Endometrial microvascular endothelial cells (primary cell): Measurements from ENCODE around the gene XYLB. TPM values are rescaled to one million over a fixed set of nuclear protein-coding genes. Genes with fewer than 3 reads are reported as not detected.
"Not testable (repeated sequence)": the region's sequence is repeated elsewhere in the genome, so short reads cannot be mapped to it uniquely, and the experiment has no call there.

ENCODE experiments used
- in situ Hi-C: cut with HindIII; loops from 2 replicates; pipeline ENCODE4 v1.10.0; 2017; ENCODE audit warnings: low sequenced_read_pairs, low pct_unique_long_range_greater_than_20kb; ENCODE audit errors: inconsistent ontology term
- total RNA-seq: library from RNA; depleted of rRNA; stranded (reverse); fragments of >200 nt; gene quantifications from one replicate; pipeline ENCODE4 v1.2.3, GENCODE V29; 2015; ENCODE audit errors: inconsistent ontology term

The XYLB gene
- total RNA-seq = 0.84 TPM

DNA sequence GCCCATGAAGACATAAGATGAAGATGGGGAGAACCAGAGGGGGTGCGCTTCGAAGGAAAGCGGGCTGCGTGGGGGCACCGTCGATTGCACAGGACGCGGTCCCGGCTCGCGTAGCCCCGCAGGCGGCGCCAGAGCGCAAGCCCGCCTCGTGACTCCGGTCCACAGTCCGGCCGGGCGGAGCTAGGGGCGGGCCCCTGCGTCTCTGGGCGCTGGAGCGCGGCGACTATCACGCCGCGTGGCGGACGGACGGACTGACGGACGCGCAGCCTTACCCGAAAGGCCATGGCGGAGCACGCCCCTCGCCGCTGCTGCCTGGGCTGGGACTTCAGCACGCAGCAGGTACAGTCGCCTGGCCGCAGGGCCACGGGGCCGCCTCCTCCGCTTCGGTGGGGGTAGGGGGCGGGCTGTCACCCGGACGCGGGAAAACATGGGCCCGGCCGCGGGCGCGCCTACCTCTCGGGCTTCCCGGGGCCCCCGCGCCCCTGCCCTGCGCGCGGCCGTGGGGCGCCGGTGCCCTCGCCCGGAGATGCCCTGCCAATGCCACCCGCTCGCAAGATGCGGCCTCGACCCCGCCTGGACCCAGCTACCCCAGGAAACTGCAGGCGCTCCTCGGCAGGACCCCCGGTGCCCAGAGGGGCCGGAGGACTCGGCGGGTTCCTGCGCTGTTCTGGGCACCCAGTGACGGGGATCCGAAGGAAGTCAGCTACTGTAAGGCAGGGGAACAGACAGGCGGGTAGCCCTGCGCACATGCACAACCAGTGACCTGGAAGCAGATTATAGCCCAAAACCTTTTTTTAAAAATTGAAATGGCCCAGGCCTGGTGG, at the start of gene XYLB:
TSS of gene XYLB (plus strand) at position 199 of the 824 bp plus-strand sequence. CDS start at position 283, 84 bp downstream.
- in situ Hi-C loops = no loop called here

DNA sequence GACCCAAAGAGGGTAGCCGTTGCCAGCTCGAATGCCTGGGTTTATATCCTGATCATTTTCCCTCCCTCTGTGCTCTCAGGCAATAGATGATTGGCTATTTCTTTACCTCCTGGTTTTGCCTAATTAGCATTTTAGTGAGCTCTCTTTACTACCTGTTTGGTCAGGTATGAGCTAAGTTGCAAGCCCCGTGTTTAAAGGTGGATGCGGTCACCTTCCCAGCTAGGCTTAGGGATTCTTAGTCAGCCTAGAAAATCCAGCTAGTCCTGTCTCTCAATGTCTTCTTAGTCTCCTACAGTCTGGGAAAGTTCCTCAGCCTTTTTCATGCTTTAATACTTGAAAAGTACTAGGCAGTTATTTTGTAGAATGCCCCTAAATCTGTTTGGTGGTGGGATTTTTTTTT, 49.5 kb upstream of the XYLB start:
- in situ Hi-C loops = not testable (repeated sequence)

DNA sequence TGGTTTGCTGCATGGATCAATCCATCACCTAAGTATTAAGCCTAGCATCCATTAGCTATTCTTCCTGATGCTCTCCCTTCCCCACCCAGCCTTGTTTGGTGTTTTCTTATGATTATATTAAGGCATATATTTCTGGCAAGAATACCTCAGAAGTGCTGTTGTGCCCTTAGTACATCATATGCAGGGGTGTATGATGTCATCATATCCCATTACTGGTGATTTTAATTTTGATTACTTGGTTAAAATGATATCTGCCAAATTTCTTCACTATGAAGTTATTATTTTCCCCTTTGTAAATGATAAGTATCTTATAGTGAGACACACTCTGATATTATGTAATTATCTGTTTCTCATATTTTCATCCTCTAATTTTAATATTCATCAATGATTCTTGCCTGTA, 49.0 kb upstream of the XYLB start:
- in situ Hi-C loops = no loop called here

DNA sequence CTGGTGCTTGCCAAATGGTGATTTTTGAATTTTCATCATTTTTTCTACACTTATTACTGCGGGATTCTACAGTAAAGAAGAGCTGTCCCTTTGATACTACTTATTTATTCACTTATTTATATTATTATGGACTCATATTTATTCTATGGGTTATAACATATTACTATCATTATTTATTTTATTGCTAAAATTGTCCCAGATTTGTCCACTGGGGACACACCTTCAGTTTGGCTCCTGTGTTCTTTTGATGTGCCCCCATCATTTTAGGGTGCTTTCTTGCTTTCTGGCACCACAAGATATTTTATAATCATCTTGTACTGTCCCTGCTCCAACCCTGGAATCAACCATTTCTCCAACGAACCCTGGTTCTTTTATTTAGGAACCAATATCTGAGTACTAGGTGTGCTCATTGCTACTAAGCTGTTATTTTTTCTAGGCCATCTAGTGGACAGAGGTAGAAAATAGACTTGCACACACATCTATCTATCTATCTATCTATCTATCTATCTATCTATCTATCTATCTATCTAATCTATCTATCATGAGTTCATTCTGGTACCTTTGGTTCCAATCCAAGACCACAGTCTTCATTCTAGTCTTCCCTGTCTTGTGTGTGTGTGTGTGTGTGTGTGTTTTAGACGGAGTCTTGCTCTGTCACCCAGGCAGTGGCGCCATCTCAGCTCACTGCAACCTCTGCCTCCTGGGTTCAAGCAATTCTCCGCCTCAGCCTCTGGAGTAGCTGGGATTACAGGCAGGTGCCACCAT, 48.5 kb upstream of the XYLB start:
- in situ Hi-C loops = no loop called here

DNA sequence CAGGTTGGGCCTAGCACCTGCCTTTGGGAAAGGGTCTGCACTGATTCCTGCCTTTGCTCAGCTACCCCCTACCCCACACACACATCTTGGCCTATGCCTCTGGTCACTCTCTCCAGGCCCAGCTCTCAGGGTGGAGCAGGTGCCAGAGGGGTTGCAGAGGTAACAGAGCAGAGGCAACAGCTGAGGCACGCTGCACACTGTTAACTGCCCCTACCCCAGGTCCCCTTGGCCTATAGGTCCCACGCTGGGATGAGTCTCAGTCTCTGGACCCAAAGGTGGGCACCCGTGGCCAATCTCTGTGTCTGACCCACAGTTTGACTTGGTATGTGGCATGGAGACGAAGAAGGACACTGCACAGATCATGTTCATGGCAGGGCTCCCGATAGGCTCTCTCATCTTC, 39.6 kb upstream of the XYLB start:
- in situ Hi-C loops = no loop called here

DNA sequence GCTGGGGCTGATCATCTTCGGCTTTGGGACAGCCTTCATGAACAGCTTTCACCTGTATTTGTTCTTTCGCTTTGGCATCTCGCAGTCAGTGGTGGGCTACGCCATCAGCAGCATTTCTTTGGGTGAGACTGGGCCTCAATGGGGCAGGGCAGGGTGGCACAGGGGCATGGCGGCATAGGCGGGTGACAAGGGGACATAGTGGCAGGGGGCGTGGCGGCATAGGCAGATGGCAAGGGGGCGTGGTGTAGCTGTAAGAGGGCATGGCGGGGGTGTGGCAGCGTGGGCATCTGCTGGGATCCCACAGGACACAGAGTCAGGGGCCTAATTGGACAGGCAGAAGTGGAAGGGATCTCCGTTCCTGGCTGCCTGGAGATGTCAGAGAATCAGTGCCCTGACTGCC, 39.0 kb upstream of the XYLB start:
- in situ Hi-C loops = no loop called here

DNA sequence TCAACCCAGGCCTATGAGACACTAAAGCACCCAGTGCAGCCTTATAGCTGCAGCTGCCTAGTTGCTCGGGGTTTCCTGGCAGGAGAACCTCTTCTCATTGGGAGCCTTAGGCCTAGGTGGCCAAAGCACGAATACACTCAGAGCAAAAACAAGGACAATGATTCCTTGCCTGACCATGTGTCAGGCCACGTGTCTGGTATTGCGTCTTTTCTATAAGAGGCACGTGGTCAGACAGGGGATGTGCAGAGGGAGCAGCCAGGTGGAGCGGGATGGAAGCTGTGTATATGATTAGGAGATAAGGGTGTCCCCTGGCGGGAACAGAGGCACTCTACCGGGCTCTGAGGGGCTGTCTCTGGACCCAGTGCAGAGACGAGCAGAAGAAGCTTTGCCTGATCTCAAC, 38.1 kb upstream of the XYLB start:
- in situ Hi-C loops = no loop called here

DNA sequence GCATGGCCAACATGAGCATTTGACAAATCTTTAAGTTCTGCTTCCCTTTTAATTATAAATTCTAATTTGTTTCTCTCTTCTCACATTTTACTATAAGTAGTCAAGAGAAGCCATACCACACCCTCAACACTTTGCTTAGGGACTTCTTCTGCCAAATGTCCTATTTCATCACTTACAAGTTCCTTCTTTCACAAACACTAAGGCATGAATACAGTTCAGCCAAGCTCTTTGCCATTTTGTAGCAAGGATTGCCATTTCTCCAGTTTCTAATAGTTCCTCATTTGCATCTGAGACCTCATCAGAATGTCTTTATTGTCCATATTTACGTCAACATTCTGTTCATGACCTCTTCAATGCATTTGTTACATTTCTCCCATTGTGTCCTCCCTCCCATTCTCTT, 35.1 kb upstream of the XYLB start:
- in situ Hi-C loops = no loop called here

DNA sequence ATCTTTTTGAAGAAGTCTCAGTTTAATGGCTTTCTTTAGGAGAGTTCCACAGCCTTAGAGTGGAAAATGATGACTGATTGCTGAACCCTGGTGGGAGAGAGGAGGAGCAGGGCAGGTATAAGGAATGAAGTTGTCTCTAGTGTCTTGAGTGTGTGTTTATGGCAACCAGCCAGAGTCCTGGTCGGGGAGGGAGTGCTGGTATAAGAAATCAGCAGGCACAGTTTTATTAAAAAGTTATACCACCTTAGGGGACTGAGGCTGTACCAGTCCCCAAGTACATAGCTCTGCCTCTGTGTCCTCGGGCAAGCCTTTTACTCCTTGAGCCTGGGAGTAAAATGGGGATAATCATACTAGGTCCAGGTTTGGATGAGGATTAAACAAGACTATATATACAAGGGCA, 34.6 kb upstream of the XYLB start:
- in situ Hi-C loops = no loop called here

DNA sequence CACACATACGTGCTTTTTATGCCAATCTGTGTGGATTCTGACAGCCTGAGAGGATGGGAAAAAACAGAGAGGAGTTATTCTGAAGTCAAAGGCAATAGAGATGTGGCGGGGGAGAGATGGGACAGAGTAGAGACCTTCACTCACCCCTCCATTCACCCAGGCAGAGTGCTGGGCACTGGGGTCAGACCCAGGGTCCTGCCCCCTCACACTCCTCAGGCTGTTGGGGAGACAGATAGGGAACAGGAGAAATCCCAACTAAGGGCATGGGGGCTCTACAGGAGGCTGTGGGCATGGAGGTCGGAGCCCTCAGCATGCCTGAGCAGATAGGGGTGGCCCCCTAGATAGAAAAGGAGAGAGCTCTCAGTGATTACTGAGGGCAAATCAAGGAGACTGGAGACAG, 34.2 kb upstream of the XYLB start:
- in situ Hi-C loops = no loop called here

DNA sequence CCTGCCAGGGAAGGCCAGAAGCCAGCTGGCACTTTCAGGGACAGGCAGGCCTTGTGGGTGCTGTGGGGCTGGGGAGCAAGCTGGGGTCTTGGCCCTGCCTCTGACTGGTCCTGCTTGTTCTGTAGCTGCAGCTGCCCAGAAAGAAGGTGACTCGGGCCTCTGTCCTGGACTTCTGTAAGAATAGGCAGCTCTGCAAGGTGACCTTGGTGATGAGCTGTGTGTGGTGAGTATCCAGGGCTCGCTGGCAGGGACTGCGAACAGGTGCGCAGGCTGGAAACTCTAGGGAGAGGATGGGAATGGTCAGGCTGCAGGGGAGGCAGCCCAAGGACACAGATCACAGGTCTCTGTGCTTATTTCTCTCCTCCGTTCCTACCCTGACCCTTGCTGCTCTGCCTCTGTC, 33.3 kb upstream of the XYLB start:
- in situ Hi-C loops = no loop called here

DNA sequence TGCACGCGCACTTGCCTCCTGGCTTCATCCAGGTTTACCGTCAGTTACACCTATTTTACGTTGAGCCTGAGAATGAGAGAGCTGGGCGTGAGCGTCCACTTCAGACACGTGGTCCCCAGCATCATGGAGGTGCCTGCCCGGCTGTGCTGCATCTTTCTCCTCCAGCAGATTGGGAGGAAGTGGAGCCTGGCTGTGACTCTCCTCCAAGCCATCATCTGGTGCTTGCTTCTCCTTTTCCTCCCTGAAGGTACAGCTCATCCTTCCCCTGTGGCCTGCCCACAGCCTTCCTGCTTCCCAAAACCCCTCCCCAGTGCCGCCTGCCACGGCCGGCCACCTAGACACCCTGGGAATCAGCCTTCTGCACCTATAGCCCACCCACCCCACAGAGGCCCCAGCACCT, 32.9 kb upstream of the XYLB start:
- in situ Hi-C loops = no loop called here

DNA sequence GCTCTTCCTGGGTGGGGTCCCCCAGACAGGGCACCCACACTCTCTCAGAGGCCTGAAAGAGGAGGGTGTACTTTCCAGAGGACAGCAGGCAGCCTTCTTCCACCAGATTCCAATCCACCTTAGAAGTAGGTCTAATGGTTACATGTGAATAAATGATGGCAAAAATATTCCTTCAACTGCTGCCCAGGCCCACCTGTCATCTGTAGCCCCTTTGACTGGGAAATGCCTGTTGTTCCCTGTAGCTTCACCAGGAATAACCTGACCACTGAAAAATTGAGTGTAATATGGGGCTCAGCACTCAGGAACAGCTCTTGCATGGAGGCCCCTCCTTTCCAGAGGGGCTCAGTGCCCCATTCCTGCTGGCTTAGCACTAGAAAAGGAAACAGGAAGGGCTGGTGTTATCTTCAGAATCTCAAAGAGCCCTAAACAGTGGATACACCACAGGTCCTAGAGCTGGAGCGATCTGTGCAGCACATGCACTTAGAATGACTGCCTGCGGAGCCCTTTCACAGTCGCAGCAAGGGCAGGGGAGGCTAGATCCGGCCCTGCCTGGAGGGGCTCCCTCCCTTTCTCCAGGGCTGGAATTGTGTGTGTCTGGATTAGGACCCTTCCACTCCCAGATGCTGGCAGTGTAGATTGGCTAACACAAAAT, 32.3 kb upstream of the XYLB start:
- in situ Hi-C loops = no loop called here

DNA sequence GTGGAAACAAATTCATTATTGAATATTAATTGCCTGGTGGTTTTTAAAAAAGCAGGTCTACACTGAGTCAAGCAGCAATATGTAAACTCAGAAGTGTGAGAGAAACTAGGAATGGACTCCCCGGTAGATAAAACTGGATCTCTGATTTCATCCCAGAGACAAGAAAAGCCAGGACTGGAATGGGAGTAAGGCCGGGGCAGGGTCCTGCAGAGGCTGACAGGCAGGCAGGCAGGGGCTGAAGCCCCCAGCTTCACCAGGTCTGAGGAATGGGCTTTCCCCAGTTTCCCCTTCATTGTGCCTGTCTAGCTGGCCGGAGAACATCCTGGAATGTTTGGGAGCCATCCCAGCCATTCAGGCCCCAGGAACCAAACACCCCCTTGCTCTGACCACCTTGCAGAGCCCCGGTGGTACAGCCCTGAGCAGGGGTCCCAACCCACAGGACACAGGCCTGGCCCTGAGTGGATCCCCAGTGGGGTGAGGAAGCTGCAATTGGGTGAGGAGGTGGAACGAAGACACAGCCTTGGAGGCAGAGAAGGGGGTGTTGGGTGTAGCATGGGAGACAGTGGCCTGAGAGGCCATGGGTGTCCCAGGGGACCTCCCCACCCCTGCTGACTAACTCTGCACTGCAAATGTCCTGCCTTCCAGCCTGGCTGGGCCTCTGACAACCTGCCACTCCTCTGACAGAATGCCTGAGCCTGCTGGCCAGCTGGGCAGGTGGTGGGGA, 31.7 kb upstream of the XYLB start:
- in situ Hi-C loops = no loop called here

DNA sequence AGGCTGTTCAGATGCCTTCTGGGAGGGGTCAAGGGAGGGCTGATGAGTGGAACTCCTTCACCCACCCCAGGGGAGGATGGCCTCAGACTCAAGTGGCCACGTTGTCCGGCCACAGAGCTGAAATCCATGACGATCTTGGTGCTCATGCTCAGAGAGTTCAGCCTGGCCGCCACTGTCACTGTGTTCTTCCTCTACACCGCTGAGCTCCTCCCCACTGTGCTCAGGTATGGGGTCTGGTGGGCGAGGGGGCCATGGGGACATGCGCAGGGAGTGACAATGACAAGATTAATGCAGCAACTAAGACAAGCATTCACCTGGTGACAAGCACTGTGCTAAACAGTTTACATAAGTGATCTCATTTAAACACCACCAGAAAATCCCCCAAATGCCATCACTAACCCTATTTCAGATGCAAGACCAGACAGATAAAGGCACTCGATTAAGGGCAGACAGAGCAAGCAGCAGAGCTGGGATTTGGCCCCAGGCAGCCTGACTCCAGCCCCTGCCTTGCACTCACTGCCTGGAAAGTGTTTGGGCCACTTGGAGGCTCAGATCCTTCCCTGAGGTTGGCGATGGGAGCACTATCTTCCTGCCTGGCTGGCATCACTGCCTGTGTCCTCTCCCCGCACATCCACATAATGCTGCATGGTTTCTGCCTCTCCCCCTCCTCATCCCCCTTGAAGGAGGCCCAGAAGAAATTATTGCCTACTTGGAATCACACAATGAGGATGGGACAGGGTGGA, 30.9 kb upstream of the XYLB start:
- in situ Hi-C loops = no loop called here

DNA sequence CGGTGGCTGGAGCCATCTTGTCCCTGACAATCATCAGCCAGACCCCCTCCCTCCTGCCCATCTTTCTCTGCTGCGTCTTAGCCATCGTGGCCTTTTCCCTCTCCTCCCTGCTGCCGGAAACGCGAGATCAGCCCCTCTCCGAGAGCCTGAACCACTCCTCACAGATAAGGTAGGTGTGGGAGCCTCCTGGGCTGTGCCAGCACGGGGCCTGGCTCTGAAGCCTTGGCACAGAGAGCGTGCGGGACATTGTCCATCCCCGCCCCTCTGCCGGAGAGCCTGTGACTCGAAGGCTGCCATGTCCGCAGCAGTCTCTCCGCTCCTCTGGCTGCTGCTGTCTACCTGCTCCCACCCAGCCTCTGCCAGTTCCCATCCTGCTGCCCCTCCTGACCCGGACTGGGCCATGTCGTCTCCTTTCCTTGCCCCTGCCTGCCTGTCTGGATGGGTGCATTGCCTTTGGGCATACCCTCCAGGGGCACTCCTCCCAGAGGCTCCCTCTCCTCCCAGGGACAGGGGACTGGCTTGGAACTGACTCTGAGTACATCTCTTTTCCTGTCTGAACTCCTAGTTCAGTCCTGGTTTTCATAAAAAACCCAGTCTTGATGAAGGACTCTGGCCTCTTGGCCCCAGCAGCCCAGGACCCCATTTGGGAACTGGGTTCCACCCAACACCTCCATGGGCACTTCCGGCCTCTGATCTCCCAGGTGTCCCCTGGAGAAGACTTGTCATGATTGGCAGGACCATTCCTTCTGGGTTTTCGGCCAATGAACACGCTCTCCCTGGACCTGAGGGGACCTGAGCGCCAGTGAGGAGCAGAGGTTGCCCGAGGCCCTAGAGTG, 30.0 kb upstream of the XYLB start:
- in situ Hi-C loops = no loop called here

DNA sequence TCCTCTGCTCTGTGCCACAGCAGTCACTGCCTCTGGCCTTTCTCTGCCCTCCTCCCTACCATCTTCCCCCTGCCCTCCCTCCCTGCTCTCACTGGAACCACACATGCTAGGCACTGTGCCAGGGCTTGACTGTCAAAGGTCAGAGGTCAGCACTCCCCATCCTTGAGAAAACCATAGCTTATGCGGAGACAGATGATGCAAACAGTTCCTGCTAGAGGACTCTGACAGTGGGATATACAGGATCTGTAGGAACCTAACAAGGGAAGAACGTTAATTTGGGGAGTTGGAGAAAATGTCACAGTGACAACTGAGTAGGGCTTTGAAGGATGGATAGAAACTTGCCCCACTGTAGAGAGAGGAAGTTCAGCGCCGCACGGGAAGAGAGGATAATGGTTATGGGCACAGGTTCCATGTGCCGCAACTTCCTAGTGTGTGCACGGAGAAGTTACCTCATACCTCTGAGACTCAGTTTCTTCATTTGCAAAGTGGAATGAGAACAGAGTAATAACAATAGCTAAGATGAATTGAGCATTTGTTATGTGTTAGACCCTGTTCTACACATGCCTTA, 29.3 kb upstream of the XYLB start:
- in situ Hi-C loops = no loop called here
